Upper lobe of right lung (tissue), 1 donor: ENCODE data around the gene EVX1. TPM values are rescaled to one million over a fixed set of nuclear protein-coding genes. Genes with fewer than 3 reads are reported as not detected.

ENCODE experiments used
- ATAC-seq: fragments of 200-7000 bp; cut with Tn5 transposase; one replicate; pipeline ENCODE4 v1.9.1; 2020; ENCODE audit warnings: mild to moderate bottlenecking, moderate library complexity
- DNase-seq: peaks from one replicate; pipeline ENCODE4 v3.0.0-alpha.2; 2020
- H3K27ac ChIP-seq: fragments of 200-600 bp; one replicate; pipeline ENCODE4 v1.8.0; 2022
- H3K27me3 ChIP-seq: fragments of 200-600 bp; one replicate; pipeline ENCODE4 v1.8.0; 2022; ENCODE audit warnings: mild to moderate bottlenecking
- H3K36me3 ChIP-seq: fragments of 200-600 bp; one replicate; pipeline ENCODE4 v1.8.0; 2022
- H3K4me1 ChIP-seq: fragments of 200-600 bp; one replicate; pipeline ENCODE4 v1.8.0; 2022
- H3K4me3 ChIP-seq: fragments of 200-600 bp; one replicate; pipeline ENCODE4 v1.8.0; 2022; ENCODE audit warnings: mild to moderate bottlenecking
- H3K9me3 ChIP-seq: fragments of 200-600 bp; one replicate; pipeline ENCODE4 v1.8.0; 2022
- CTCF ChIP-seq: fragments of 200-600 bp; IDR thresholded peaks from one replicate; pipeline ENCODE4 v1.8.0; 2022; ENCODE audit warnings: antibody characterized with exemption
- intact Hi-C: fragments of 100-400 bp; cut with DNase I; formaldehyde crosslinking; loops from one replicate; pipeline ENCODE4 v1.11.0; 2022
- total RNA-seq: library from RNA; stranded (reverse); fragmentation: NEBNext Ultra II Directional; extraction: Animal tissue kit (Norgen Biotek cat#: 25700); gene quantifications from one replicate; pipeline ENCODE4 v1.2.1, GENCODE V29; 2021
- donor health status: DM: no; HTN: yes; CAD: no; lungs with severe emphysema.

The EVX1 gene
- total RNA-seq, 1 donor from 2014 or later, result not detected

GRCh38 chr7:27200761-27201579 lies 41.6 kb upstream of the EVX1 start:
- H3K27me3 ChIP-seq, result peaks cover 96% of the 10 kb centered on the region
- no peak overlapping the region for H3K4me3 ChIP-seq
- H3K9me3 ChIP-seq, result no peaks in the 10 kb centered on the region
- peak; percentile 60 for ATAC-seq
- no peak for DNase-seq
- intact Hi-C loops, result loop anchor here (10.0 kb wide), 2 partner anchors 374 to 714 kb away; no protein-coding TSS in a partner anchor
- no peak for TF ChIP-seq CTCF
- H3K27ac ChIP-seq, result no peak overlapping the region
- H3K36me3 ChIP-seq, result no peaks in the 10 kb centered on the region
- H3K4me1 ChIP-seq, result peaks cover 24% of the 10 kb centered on the region

- Histone ChIP-seq H3K36me3 (no peaks in the 10 kb centered on the region), H3K27me3 (peaks cover 96% of the 10 kb centered on the region), H3K27ac (no peak overlapping the region), H3K4me1 (peaks cover 24% of the 10 kb centered on the region), H3K9me3 (no peaks in the 10 kb centered on the region), H3K4me3 (no peak overlapping the region)
- no peak for TF ChIP-seq CTCF
- intact Hi-C loops, result loop anchor here (10.0 kb wide), 2 partner anchors 373 to 713 kb away; no protein-coding TSS in a partner anchor
- ATAC-seq (no peak), DNase-seq (no peak)
Observed at GRCh38 chr7:27201580-27202017, 41.0 kb upstream of the EVX1 start.

- intact Hi-C loops, result loop anchor here (10.0 kb wide), 2 partner anchors 373 to 713 kb away; no protein-coding TSS in a partner anchor
- no peak overlapping the region for H3K27ac ChIP-seq
- no peak for DNase-seq
- H3K4me1 ChIP-seq, result peaks cover 24% of the 10 kb centered on the region
- no peak for ATAC-seq
- TF ChIP-seq CTCF, result no peak
- H3K27me3 ChIP-seq, result peaks cover 96% of the 10 kb centered on the region
- no peaks in the 10 kb centered on the region for H3K9me3 ChIP-seq
- no peak overlapping the region for H3K4me3 ChIP-seq
- H3K36me3 ChIP-seq, result no peaks in the 10 kb centered on the region
Observed at GRCh38 chr7:27202018-27202861, 40.4 kb upstream of the EVX1 start.

- Histone ChIP-seq H3K36me3 (no peaks in the 10 kb centered on the region), H3K27me3 (peaks cover 96% of the 10 kb centered on the region), H3K4me3 (no peak overlapping the region), H3K27ac (no peak overlapping the region), H3K4me1 (peaks cover 24% of the 10 kb centered on the region), H3K9me3 (no peaks in the 10 kb centered on the region)
- TF ChIP-seq CTCF, result no peak
- intact Hi-C loops, result loop anchor here (10.0 kb wide), 2 partner anchors 372 to 712 kb away; no protein-coding TSS in a partner anchor
- no peak for ATAC-seq
- DNase-seq, result no peak
Observed at GRCh38 chr7:27202862-27203134, 39.8 kb upstream of the EVX1 start.

DNA sequence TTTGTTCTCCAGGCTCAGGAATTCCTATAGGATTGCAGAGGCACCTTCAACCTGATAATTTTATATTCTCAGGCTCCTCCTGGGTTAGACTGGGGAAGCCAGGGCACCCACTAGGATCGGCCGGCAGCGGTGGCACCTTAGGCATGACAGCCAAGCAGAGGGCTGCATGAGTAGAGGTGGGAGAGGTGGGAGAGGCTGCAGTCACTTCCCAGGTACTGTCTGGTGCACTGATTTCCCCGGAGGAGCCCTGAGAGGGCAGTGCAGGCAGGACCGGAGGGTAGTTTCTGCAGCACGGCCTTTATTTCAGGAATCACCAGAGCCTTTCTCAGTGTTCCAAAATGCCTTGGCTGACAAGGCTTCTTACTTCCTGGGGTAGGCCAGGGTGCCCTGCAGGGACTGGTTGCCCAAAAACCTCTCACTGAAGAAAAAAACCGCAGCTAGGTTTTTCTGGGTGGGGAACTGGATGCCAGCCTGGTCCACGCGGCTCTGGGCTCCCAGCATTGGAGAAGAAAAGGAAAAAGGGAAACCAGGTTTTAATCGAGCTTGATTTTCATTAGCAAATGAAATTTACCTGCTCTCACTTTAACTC lies 39.1 kb upstream of the EVX1 start:
- H3K9me3 ChIP-seq, result no peaks in the 10 kb centered on the region
- H3K4me1 ChIP-seq, result peaks cover 24% of the 10 kb centered on the region
- intact Hi-C loops, result loop anchor here (10.0 kb wide), 2 partner anchors 371 to 711 kb away; no protein-coding TSS in a partner anchor
- H3K4me3 ChIP-seq, result no peak overlapping the region
- DNase-seq (no peak), ATAC-seq (no peak)
- no peaks in the 10 kb centered on the region for H3K36me3 ChIP-seq
- no peak overlapping the region for H3K27ac ChIP-seq
- TF ChIP-seq CTCF, result no peak
- H3K27me3 ChIP-seq, result peaks cover 95% of the 10 kb centered on the region
